ENCODE results near the gene GRIK1.

GRIK1 gene

GRCh38 chr21:29642551-29643245 lies 297.1 kb downstream of the GRIK1 start:
- no peak for DNase-seq (ENCODE audit: low read depth)

GRCh38 chr21:29641635-29642550 lies 297.9 kb downstream of the GRIK1 start:
- no peak for DNase-seq (ENCODE audit: low read depth)

GRCh38 chr21:29641001-29641634 lies 298.7 kb downstream of the GRIK1 start:
- no peak for DNase-seq (ENCODE audit: low read depth)

GRCh38 chr21:29640080-29640508 lies 299.7 kb downstream of the GRIK1 start:
- no peak for DNase-seq (ENCODE audit: low read depth)

GRCh38 chr21:29639366-29640079 lies 300.3 kb downstream of the GRIK1 start:
- DNase-seq (ENCODE audit: low read depth) = no peak

GRCh38 chr21:29638761-29639327 lies 301.0 kb downstream of the GRIK1 start:
- DNase-seq (ENCODE audit: low read depth) = no peak

- DNase-seq (ENCODE audit: low read depth) = no peak
Observed at GRCh38 chr21:29638138-29638537, 301.7 kb downstream of the GRIK1 start.

GRCh38 chr21:29637553-29637952 lies 302.2 kb downstream of the GRIK1 start:
- no peak for DNase-seq (ENCODE audit: low read depth)

- DNase-seq (ENCODE audit: low read depth) = no peak
Observed at GRCh38 chr21:29637134-29637533, 302.7 kb downstream of the GRIK1 start.

GRCh38 chr21:29634418-29634817 lies 305.4 kb downstream of the GRIK1 start:
- no peak for DNase-seq (ENCODE audit: low read depth)

GRCh38 chr21:29633756-29634155 lies 306.0 kb downstream of the GRIK1 start:
- DNase-seq (ENCODE audit: low read depth) = no peak

- DNase-seq (ENCODE audit: low read depth) = no peak
Observed at GRCh38 chr21:29630441-29630840, 309.4 kb downstream of the GRIK1 start.

- no peak for DNase-seq (ENCODE audit: low read depth)
Observed at GRCh38 chr21:29627905-29628304, 311.9 kb downstream of the GRIK1 start.

- no peak for DNase-seq (ENCODE audit: low read depth)
Observed at GRCh38 chr21:29626801-29627470, 312.9 kb downstream of the GRIK1 start.

GRCh38 chr21:29625990-29626389 lies 313.8 kb downstream of the GRIK1 start:
- DNase-seq (ENCODE audit: low read depth) = no peak

GRCh38 chr21:29624776-29625175 lies 315.0 kb downstream of the GRIK1 start:
- no peak for DNase-seq (ENCODE audit: low read depth)

GRCh38 chr21:29621525-29621924 lies 318.3 kb downstream of the GRIK1 start:
- no peak for DNase-seq (ENCODE audit: low read depth)

- no peak for DNase-seq (ENCODE audit: low read depth)
Observed at GRCh38 chr21:29616209-29616751, 323.5 kb downstream of the GRIK1 start.

- no peak for DNase-seq (ENCODE audit: low read depth)
Observed at GRCh38 chr21:29613877-29614276, 325.9 kb downstream of the GRIK1 start.

- DNase-seq (ENCODE audit: low read depth) = no peak
Observed at GRCh38 chr21:29613021-29613420, 326.8 kb downstream of the GRIK1 start.

All from non-pigmented ciliary epithelial cell (primary cell).